ENCODE data around the gene ITGB5.
A peak's percentile ranks its signal among the peaks of the same experiment; 100 is the strongest.

The ITGB5 gene

DNA sequence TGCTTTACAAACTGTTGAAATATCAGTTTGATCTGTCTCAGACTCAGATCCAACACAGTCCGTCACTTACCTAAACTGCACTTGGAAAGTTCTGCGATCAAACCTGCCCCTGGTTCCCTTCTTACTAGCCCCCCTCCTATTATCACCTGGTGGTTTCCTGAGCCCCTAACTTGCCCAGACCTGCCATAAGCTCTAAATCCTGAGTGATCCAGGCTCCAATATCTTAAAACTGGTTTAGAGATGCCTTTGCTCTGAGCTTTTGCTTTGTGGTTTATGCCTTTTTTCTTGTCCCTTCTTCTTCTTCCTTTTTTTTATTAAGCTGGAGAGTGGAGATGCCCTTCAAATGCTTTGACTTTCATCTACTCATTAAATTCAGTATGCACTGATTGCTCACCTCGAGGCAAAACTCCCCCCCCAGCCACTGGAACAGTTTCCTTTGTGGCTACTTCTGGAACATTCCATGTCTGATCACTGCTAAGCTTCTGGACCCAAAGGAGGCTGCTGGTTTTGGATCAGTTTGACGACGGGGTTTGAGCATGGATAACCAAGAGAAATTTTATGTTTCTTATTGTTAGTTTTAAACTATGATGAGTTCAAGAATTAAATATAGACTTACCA, 3.5 kb upstream of the ITGB5 start:
- no peak overlapping the region for H3K4me3 ChIP-seq (ENCODE audit: low read depth in 1 of 2, low read length in 2 of 2)
- H3K27ac ChIP-seq (ENCODE audit: low read length): no peak overlapping the region
- no peaks in the 10 kb centered on the region for H3K4me1 ChIP-seq (ENCODE audit: control insufficient read depth in 1 of 2, insufficient read depth in 2 of 2, low read length in 2 of 2)
- no peaks in the 10 kb centered on the region for H3K27me3 ChIP-seq (ENCODE audit: low read depth, low read length)
- no peaks in the 10 kb centered on the region for H3K36me3 ChIP-seq (ENCODE audit: control insufficient read depth in 1 of 2, insufficient read depth in 2 of 2, low read length in 2 of 2)
- no peaks in the 10 kb centered on the region for H3K9me3 ChIP-seq (ENCODE audit: control insufficient read depth in 1 of 2, low read length in 2 of 2)

DNA sequence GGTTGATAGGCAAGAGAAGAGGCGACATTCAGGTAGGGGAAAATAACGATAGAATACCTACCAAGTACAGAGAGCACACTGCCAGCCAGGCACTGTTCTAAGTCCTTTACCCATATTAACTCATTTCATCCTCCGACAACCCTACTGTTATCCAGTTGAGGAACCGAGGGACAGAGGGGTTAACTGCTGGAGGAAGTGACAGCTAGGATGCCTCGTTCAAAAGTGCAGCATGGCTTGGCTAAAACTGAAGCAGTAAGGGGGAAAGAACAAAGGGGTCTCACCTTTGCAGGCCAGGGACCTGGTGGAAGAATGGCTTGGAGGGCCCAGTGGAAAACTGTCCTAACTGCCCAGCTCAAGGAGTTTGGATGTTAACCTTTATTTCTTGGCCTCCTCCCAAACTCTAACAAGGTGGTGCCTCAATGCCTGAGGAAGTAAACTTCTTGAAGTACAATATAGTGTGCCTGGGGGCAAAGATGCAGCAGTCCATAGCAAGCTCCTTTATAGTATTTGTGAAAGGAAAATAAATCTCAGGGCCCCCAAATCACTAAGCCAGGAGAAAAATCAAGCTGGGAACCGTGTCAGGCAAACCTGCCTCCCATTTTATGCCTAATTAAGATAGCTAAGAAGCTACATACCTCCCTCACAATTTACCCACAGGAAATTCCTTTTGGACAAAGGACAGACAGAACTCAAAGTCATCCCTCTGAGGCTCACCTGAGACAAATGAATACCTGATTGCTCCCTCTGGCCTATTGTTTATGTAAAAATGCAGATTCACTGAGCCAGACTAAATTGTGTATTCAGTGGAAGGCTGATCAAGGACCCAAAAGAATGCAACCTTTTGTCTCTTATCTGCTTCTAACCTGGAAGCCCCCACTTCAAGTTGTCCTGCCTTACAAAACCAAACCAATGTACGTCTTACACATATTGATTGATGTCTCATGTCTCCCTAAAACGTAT, 1.6 kb upstream of the ITGB5 start:
- H3K4me1 ChIP-seq (ENCODE audit: control insufficient read depth in 1 of 2, insufficient read depth in 2 of 2, low read length in 2 of 2): no peaks in the 10 kb centered on the region
- no peaks in the 10 kb centered on the region for H3K36me3 ChIP-seq (ENCODE audit: control insufficient read depth in 1 of 2, insufficient read depth in 2 of 2, low read length in 2 of 2)
- no peaks in the 10 kb centered on the region for H3K9me3 ChIP-seq (ENCODE audit: control insufficient read depth in 1 of 2, low read length in 2 of 2)
- H3K4me3 ChIP-seq (ENCODE audit: low read depth in 1 of 2, low read length in 2 of 2): no peak overlapping the region
- H3K27me3 ChIP-seq (ENCODE audit: low read depth, low read length): no peaks in the 10 kb centered on the region
- no peak overlapping the region for H3K27ac ChIP-seq (ENCODE audit: low read length)

DNA sequence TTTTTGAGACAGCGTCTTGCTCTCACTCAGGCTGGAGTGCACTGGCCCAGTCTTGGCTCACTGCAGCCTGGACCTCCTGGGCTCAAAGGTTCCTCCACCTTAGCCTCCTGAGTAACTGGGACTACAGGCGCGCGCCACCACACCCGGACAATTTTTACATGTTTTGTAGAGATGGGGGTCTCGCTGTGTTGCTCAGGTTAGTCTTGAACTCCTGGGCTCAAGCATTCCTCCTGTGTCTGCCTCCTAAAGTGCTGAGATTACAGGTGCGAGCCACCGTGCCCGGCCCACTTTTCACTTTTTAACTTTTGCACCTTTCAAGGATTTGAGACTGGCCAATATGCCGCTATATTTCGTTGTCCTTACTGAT, 750 bp upstream of the ITGB5 start:
- Histone ChIP-seq H3K4me1 (ENCODE audit: control insufficient read depth in 1 of 2, insufficient read depth in 2 of 2, low read length in 2 of 2) (no peaks in the 10 kb centered on the region), H3K27ac (ENCODE audit: low read length) (no peak overlapping the region), H3K9me3 (ENCODE audit: control insufficient read depth in 1 of 2, low read length in 2 of 2) (no peaks in the 10 kb centered on the region), H3K27me3 (ENCODE audit: low read depth, low read length) (no peaks in the 10 kb centered on the region), H3K36me3 (ENCODE audit: control insufficient read depth in 1 of 2, insufficient read depth in 2 of 2, low read length in 2 of 2) (no peaks in the 10 kb centered on the region), H3K4me3 (ENCODE audit: low read depth in 1 of 2, low read length in 2 of 2) (peak overlapping the region; percentile 53 to 77)

DNA sequence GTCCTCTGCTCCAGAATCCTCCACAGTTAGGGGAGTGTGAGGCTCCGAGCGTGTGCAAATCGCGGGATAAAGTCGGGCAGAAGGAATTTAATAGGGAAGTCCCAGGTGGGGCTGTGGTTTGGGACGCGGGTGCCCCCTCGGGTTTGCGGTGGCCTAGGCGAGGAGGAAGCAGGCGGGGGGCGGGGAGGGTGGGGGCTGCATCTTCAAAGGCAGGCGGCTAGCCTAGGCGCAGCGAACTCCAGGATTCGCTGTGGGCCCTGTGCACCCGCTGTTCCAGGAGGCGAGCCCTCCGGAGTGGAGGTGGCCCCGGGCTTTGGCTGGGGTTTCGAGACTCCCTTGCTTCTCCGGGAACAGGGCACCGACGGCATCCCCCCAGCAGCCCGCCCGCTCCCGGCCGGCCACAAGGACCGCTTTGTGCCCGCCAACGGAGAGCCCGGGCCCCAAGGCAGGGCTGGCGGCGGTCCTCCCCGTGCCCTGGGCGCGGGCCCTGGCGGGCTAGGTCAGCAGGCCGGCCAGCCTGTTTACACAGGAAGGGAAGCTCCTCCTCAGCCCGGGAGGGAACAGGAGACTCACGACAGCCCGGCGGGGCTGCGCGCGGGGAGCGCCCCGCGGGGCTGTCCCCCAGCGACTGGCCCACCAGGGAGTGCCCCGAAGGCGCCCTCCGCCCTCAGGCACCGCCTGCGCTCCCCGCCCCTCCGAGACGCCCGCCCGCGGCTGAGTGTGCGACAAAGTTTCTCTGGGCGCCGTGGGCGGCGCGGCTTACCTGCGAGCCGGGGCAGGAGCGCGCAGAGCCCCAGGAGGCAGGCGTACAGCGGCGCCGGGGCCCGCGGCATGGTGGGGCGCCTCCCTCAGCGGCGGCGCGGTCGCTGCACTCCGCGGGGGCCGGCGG, 753 bp downstream of the ITGB5 start:
- H3K4me1 ChIP-seq (ENCODE audit: control insufficient read depth in 1 of 2, insufficient read depth in 2 of 2, low read length in 2 of 2): no peaks in the 10 kb centered on the region

DNA sequence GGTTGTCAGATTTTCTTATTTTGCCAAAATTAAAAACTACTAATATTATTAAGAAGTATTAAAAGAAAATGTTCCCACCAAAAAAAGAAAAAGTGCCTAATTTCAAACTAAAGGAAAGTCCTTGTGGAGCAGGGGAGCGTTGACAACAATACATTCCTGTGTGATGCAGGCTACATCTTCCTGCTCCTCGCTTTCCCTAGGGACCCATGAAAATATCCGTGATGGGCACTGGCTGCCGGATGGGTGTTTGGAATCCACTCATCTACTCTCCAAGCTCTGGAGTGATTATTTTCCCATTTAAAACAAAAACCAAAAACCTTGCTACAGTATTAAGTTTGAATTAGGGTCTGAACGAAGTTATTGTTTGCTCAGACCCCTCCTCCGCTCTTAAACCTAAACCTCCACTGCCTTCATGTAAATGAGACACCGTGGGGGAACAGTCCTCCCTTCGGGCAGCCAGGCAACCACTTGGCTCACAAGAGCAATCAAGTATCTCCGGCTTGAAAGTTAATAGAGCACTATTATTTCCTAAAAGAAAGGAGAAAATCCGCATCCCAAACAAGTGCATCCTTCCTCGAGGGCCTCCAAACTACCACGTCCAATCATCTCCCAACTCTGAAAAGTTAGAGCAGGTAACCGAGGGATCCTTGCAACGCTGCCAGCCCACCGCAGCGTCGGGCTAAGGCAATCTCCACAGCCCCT, 1.5 kb downstream of the ITGB5 start:
- H3K27ac ChIP-seq (ENCODE audit: low read length): no peak overlapping the region
- H3K9me3 ChIP-seq (ENCODE audit: control insufficient read depth in 1 of 2, low read length in 2 of 2): no peaks in the 10 kb centered on the region
- no peaks in the 10 kb centered on the region for H3K27me3 ChIP-seq (ENCODE audit: low read depth, low read length)
- H3K4me3 ChIP-seq (ENCODE audit: low read depth in 1 of 2, low read length in 2 of 2): peak overlapping the region; percentile 60 to 78
- no peaks in the 10 kb centered on the region for H3K36me3 ChIP-seq (ENCODE audit: control insufficient read depth in 1 of 2, insufficient read depth in 2 of 2, low read length in 2 of 2)
- no peaks in the 10 kb centered on the region for H3K4me1 ChIP-seq (ENCODE audit: control insufficient read depth in 1 of 2, insufficient read depth in 2 of 2, low read length in 2 of 2)

More for the DNA sequence above, 753 bp downstream of the ITGB5 start:
- peak overlapping the region; percentile 60 to 78 for H3K4me3 ChIP-seq (ENCODE audit: low read depth in 1 of 2, low read length in 2 of 2)
- no peaks in the 10 kb centered on the region for H3K27me3 ChIP-seq (ENCODE audit: low read depth, low read length)
- no peaks in the 10 kb centered on the region for H3K9me3 ChIP-seq (ENCODE audit: control insufficient read depth in 1 of 2, low read length in 2 of 2)
- H3K36me3 ChIP-seq (ENCODE audit: control insufficient read depth in 1 of 2, insufficient read depth in 2 of 2, low read length in 2 of 2): no peaks in the 10 kb centered on the region
- no peak overlapping the region for H3K27ac ChIP-seq (ENCODE audit: low read length)

DNA sequence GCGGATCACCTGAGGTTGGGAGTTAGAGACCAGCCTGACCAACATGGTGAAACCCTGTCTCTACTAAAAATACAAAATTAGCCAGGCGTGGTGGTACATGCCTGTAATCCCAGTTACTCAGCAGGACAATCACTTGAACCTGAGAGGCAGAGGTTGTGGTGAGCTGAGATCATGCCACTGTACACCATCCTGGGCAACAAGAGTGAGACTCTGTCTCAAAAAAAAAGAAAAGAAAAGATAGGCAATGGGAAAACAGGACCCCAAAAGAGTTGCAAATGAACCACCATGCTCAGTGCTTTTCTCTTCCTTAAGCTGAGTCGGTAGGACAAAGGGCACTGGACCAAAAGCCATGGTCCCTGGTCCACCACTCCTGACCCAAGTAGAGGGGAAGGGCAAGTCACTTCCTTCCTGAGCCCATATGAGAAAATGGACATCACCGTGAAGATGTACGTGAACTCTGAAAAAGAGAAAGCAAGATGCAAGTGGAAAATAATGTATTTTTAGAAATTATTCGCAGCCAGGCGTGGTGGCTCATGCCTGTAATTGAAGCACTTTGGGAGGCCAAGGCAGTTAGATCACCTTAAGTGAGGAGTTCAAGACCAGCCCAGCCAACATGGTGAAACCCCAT, 2.6 kb downstream of the ITGB5 start:
- H3K36me3 ChIP-seq (ENCODE audit: control insufficient read depth in 1 of 2, insufficient read depth in 2 of 2, low read length in 2 of 2): no peaks in the 10 kb centered on the region
- H3K27me3 ChIP-seq (ENCODE audit: low read depth, low read length): no peaks in the 10 kb centered on the region
- no peak overlapping the region for H3K27ac ChIP-seq (ENCODE audit: low read length)
- H3K9me3 ChIP-seq (ENCODE audit: control insufficient read depth in 1 of 2, low read length in 2 of 2): no peaks in the 10 kb centered on the region
- peaks cover 1 to 2% of the 10 kb centered on the region in 2 donors for H3K4me1 ChIP-seq (ENCODE audit: control insufficient read depth in 1 of 2, insufficient read depth in 2 of 2, low read length in 2 of 2)
- H3K4me3 ChIP-seq (ENCODE audit: low read depth in 1 of 2, low read length in 2 of 2): no peak overlapping the region

DNA sequence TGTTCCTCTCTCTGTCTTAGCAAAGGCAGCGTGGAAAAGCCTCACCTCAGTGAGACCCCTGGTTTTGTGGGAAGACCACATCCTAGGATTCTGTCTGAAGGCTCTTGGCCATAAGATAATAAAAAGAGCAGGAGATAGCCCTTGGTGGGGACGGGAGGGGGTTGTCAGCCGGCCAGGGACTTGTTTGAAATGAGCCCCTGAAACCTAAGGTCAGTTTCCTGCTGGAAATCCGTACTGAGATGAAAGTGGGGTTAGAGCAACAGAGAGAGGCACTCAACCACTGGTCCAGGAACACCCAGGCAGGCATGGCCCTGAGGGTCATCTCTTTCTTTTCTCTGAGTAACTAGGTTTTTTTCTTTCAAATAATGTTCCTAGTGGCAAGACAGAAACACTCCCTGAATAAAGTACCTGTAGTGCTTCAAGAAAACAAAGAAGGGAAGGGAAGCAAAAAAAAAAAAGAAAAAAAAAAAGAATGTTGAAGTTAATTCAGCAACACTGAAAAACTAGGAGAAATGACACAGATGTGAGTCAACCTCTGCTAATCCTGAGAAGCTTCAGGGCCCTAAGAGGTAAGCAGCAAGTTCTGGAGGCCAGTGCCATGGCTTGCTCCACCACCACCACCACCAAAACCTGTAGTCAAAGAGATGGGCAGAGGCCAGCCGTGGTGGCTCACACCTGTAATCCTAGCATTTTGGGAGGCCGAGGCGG, 3.2 kb downstream of the ITGB5 start:
- Histone ChIP-seq H3K27ac (ENCODE audit: low read length) (no peak overlapping the region), H3K4me1 (ENCODE audit: control insufficient read depth in 1 of 2, insufficient read depth in 2 of 2, low read length in 2 of 2) (peaks cover 8% of the 10 kb centered on the region in 2 donors), H3K9me3 (ENCODE audit: control insufficient read depth in 1 of 2, low read length in 2 of 2) (no peaks in the 10 kb centered on the region), H3K27me3 (ENCODE audit: low read depth, low read length) (no peaks in the 10 kb centered on the region), H3K4me3 (ENCODE audit: low read depth in 1 of 2, low read length in 2 of 2) (no peak overlapping the region), H3K36me3 (ENCODE audit: control insufficient read depth in 1 of 2, insufficient read depth in 2 of 2, low read length in 2 of 2) (no peaks in the 10 kb centered on the region)

DNA sequence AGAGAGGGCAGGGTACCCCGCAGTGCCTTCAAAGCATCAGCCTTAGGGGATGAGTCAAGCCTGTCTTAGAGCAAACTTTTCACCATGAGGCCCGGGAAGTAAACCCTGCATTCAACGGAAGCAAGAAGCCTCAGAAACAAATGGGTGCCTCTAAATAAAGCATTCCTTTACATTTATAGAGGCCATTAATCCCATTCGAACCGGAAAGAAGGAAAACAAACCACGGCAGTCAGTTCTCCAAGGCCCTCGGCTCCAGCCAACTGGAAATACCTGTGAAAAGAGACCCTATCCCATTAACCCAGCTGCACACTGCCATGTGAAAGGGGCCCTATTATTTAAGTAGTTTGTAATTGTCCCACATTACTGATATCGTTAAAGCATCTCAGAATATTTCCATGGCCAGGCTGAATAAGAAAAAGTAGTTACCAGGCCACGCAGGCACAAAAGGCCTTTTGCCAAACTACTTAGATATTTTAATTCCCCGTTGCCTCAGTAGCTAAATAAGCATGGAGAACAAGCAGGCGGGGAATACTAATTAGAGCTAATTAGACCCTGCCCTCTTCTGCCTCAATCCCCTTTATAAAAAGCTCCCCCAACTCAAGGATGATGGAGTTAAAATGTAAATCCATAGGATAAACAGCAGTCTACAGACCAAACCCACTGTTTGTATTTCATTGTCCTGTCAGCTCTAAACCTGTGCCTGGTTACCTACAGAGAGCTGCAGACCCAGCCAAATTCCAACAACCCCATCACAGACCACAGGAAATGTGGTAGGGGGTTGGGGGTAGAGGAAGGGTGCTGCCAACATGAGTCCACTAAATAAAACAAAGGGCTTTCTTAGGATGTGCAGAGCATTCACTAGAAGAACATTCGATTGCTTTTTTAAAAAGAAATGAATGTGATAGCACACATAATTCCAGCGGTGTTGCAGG, 4.1 kb downstream of the ITGB5 start:
- Histone ChIP-seq H3K4me1 (ENCODE audit: control insufficient read depth in 1 of 2, insufficient read depth in 2 of 2, low read length in 2 of 2) (peaks cover 14 to 17% of the 10 kb centered on the region in 2 donors), H3K36me3 (ENCODE audit: control insufficient read depth in 1 of 2, insufficient read depth in 2 of 2, low read length in 2 of 2) (no peaks in the 10 kb centered on the region), H3K9me3 (ENCODE audit: control insufficient read depth in 1 of 2, low read length in 2 of 2) (no peaks in the 10 kb centered on the region), H3K27ac (ENCODE audit: low read length) (no peak overlapping the region), H3K27me3 (ENCODE audit: low read depth, low read length) (no peaks in the 10 kb centered on the region), H3K4me3 (ENCODE audit: low read depth in 1 of 2, low read length in 2 of 2) (no peak overlapping the region)

DNA sequence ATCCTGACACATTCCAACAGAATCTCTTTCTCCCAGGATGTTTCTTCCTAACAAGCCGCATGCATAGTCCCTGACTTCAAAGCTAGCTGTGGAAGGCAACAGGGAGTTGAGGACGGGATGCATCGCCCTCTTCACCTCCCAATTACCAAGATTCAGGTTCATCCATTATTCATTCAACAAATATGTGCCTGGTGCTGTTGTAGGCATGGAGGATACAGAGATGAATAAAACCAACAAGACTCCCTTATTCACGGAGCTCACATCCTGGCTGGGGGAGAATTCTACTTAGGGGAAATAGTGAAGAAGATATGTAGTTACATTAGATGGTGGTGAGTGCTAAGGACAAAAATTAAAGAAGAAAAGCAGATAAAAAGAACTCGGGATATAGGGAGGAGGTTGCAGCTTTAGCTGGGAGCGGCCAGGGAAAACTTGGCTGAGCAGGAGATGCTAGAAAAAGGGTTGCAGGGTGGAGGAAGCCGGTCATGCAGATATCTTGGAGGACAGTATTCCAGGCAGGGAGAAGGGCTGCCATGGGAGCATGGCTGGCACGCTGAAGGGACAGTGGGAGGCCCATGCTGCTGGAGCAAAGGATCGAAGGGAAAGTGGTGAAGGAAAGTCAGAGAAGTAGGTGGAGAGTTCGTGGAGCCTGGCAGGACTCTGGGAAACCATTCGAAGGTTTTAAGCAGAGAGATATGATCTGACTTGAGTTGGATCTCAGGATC, 5.0 kb downstream of the ITGB5 start:
- Histone ChIP-seq H3K36me3 (ENCODE audit: control insufficient read depth in 1 of 2, insufficient read depth in 2 of 2, low read length in 2 of 2) (no peaks in the 10 kb centered on the region), H3K27ac (ENCODE audit: low read length) (no peak overlapping the region), H3K4me3 (ENCODE audit: low read depth in 1 of 2, low read length in 2 of 2) (no peak overlapping the region), H3K27me3 (ENCODE audit: low read depth, low read length) (no peaks in the 10 kb centered on the region), H3K9me3 (ENCODE audit: control insufficient read depth in 1 of 2, low read length in 2 of 2) (no peaks in the 10 kb centered on the region), H3K4me1 (ENCODE audit: control insufficient read depth in 1 of 2, insufficient read depth in 2 of 2, low read length in 2 of 2) (peaks cover 17 to 24% of the 10 kb centered on the region in 2 donors)
